Stimulated activated CD4-positive, alpha-beta T cell treated with anti-CD3 and anti-CD28 coated beads, Interleukin-12 subunit alpha, Interleukin-12 subunit beta, amount 100 ng/mL, for 24 hours (primary cell): ENCODE measurements around the gene CUEDC2.
A peak's percentile ranks its signal among the peaks of the same experiment; 100 is the strongest.
"Not testable (repeated sequence)": the region's sequence is repeated elsewhere in the genome, so short reads cannot be mapped to it uniquely, and the experiment has no call there.

Experiments used
- DNase-seq, 2 experiments: peaks; one replicate each; pipeline ENCODE4 v3.0.0-alpha.2; 2020; ENCODE audit warnings: low read depth in 2 of 2

Gene CUEDC2

DNA sequence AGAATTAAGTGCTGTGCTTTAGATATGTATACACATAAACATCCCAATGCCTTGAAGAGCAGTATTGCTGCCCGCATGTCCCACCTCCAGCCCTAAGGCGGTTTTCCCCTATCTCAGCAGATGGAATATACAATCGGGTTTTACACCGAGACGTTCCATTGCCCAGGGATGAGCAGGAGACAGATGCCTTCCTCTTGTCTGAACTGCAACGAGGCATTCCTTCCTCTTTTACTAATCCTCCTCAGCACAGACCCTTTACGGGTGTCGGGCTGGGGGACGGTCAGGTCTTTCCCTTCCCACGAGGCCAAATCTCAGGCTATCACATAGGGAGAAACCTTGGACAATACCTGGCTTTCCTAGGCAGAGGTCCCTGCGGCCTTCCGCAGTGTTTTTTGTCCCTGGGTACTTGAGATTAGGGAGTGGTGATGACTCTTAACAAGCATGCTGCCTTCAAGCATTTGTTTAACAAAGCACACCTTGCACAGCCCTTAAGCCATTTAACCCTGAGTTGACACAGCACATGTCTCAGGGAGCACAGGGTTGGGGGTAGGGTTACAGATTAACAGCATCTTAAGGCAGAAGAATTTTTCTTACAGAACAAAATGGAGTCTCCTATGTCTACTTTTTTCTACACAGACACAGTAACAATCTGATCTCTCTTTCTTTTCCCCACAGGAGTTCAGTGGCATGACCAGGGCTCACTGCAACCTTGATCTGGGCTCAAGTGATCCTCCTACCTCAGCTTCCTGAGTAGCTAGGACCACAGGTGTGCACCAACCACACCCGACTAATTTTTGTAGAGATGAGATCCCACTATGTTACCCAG is 22.5 kb upstream of the CUEDC2 start:
- DNase-seq = not testable (repeated sequence)

DNA sequence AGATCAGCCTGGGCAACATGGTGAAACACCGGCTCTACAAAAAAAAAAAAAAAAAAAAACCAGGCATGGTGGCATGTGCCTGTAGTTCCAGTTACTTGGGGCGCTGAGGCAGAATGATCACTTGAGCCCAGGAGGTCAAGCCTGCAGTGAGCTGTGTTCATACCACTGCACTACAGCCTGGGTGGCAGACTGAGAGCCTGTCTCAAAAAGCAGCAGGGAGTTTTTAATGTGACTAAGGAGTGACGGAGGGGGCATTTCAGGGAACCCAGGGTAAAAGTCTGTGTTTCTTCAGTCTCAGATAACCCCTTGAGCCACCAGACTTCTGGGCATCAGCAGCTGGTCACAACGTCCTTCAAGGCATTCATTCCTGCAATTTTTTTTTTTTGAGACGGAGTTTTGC is 21.1 kb upstream of the CUEDC2 start:
- DNase-seq = no peak

GRCh38 chr10:102452672-102453340 is 20.4 kb upstream of the CUEDC2 start:
- DNase-seq = peak; percentile 40 to 77

- DNase-seq = no peak
These were observed 19.0 kb upstream of the CUEDC2 start, which contains the start of gene C10orf95 for GRCh38 chr10:102451105-102451969. Gene C10orf95, minus strand, starts transcription at chr10:102451543. Its CDS starts 450 bp downstream, at chr10:102451093.

- DNase-seq = peak; percentile 68 to 69
These were observed 18.2 kb upstream of the CUEDC2 start for GRCh38 chr10:102450374-102451104.

GRCh38 chr10:102450124-102450373 is 17.7 kb upstream of the CUEDC2 start:
- no peak for DNase-seq

GRCh38 chr10:102449321-102450123 is 17.1 kb upstream of the CUEDC2 start:
- DNase-seq = peak; percentile 59 to 83

DNA sequence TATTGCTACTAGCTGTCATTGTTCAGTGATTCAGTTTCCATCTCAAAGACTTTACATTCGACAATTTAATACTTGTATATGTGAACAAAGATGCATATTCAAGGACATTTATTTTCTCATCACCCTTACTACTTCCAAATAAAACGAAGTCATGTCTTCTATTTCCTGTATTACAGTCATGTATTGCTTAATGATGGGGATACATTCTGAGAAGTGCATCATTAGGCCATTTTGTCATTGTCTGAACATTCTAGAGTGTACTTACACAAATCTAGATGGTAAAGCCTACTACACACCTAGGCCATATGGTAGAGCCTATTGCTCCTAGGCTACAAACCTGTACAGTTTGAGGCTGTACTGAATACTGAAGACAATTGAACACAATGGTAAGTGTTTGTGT is 12.5 kb upstream of the CUEDC2 start:
- DNase-seq = no peak

- DNase-seq = no peak
These were observed 6.0 kb upstream of the CUEDC2 start for GRCh38 chr10:102438374-102438773.

- no peak for DNase-seq
These were observed 5.1 kb upstream of the CUEDC2 start for GRCh38 chr10:102437515-102437914.

DNA sequence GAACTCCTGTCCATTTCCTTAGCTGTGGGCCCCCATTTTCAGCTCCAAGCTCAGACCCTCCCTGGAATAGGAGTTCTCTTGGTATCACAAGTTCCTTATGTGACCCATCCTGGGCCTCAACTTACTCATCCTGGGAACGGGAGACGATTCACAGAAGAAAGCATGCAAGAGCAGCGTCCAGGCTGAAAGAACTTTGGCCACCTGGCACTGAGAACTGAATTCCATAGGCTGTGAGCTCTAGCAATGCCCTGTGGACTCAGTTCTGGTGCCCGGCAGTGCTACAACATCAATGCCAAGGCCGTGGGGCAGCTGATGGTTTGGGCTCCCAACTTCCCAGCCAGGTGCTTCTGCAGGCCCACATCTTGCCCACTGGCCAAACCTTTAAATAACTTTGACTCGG is 3.9 kb upstream of the CUEDC2 start:
- DNase-seq = no peak

- peak in 1 of 2 experiments; percentile 59 for DNase-seq
These were observed 3.3 kb upstream of the CUEDC2 start for GRCh38 chr10:102435529-102436233.

GRCh38 chr10:102435133-102435497 is 2.7 kb upstream of the CUEDC2 start:
- DNase-seq = no peak

DNA sequence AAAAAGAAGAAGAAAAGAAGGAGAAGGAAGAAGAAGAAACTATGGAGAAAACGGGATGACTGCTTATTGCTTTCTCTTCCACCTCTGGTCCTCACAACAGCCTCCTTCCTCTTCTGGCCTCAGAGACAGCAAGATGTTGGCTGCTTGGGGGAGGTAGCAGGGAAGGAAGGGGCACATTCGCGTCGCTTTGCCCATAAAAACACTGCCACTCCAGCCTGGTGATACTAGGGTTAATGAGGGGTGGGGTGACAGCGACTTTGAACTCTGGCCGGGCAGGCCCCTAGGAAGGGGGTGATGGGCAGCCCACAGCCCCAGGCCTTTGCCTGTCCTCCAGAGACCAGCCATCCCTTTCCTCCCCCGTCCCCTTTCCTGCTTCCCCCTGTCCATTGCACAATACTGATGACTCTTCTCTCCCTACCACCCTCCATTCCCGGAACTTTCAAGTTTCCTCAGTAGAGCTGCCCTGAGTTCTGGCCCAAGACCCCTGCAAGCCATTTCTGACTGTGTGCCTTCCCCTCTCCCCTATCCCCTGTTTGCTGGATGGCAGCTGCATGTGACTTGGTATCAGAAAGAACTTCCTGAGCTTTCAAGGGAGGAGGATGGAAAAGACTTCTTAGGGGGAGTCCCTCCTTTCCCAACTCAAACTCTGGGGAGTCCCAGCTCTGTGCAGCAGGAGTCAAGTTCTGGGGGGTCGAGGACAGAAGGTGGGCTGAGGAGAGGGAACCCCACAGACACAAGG is 2.2 kb upstream of the CUEDC2 start:
- DNase-seq = no peak

- DNase-seq = no peak
These were observed 1.3 kb upstream of the CUEDC2 start for GRCh38 chr10:102433619-102434046.

- no peak for DNase-seq
These were observed 786 bp downstream of the CUEDC2 start for GRCh38 chr10:102431452-102432124.

- DNase-seq = no peak
These were observed 2.9 kb downstream of the CUEDC2 start for GRCh38 chr10:102429468-102429867.

DNA sequence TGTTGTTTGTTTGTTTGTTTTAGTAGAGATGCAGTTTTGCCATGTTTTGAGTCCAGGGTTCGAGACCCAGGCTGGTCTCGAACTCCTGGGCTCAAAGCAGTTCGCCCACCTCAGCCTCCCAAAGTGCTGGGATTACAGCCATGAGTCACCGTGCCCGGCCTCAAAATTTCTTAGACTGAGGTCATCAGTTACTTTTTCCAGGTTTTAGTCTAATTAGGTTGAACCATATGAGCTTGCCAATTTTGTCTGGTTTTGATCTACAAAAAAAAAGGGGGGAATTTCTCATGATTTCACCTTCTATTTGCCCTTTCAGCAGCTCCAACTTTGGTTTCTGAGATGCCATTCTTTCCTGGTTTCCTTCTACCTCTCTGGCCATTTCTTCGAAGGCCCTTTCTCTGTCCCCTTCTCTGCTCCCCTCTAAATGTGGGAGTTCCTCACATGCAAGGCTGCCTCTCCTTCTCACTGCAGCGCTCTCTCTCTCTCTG is 5.5 kb downstream of the CUEDC2 start:
- DNase-seq = no peak

GRCh38 chr10:102425444-102425843 is 6.9 kb downstream of the CUEDC2 start:
- no peak for DNase-seq
